H1 (cell line): ENCODE measurements around the gene KRT84. TPM values are rescaled to one million over a fixed set of nuclear protein-coding genes. Genes with fewer than 3 reads are reported as not detected.

ENCODE experiments used
- CTCF ChIA-PET: fragments of 300-600 bp; sonication (Branson Sonifier 250); formaldehyde crosslinking; loops from one replicate; lab custom pipeline; 2021; ENCODE audit not compliant: partially characterized antibody; lab: Charles Lee
- POLR2A ChIA-PET: fragments of 300-600 bp; sonication (Branson Sonifier 250); formaldehyde crosslinking; loops from one replicate; lab custom pipeline; 2021; ENCODE audit warnings: inconsistent platforms; ENCODE audit not compliant: partially characterized antibody; lab: Charles Lee
- DNase-seq, 2 experiments: peaks; one replicate each; pipeline versions ENCODE4 v3.0.0 to v3.0.0-alpha.2; 2010 to 2022; ENCODE audit warnings: low spot score in 2 of 2, low read depth in 1 of 2, mixed read lengths in 1 of 2
- FAIRE-seq: peaks from 2 replicates; lab custom pipeline; 2011; peaks lifted over from hg19 to GRCh38; lab: Jason Lieb, UNC
- H2AFZ ChIP-seq: 2 replicates; pipeline ENCODE4 v1.8.1; 2012; ENCODE audit warnings: low read length, inconsistent platforms
- H2AK5ac ChIP-seq: 2 replicates; pipeline ENCODE4 v1.6.1; 2013; ENCODE audit warnings: low read depth, low read length
- H2BK120ac ChIP-seq: replicated peaks from 2 replicates; pipeline ENCODE3; 2013; ENCODE audit warnings: low read depth, low read length, inconsistent platforms
- H2BK12ac ChIP-seq: 2 replicates; pipeline ENCODE4 v1.6.1; 2013; ENCODE audit warnings: low read depth, low read length
- H2BK15ac ChIP-seq: 2 replicates; pipeline ENCODE4 v1.6.1; 2013; ENCODE audit warnings: low read length
- H2BK20ac ChIP-seq: 2 replicates; pipeline ENCODE4 v1.6.1; 2013; ENCODE audit warnings: low read length
- H2BK5ac ChIP-seq: 2 replicates; pipeline ENCODE4 v1.6.1; 2013; ENCODE audit warnings: low read depth, low read length
- H3K14ac ChIP-seq: 2 replicates; pipeline ENCODE4 v1.6.1; 2013; ENCODE audit warnings: inconsistent platforms; ENCODE audit not compliant: insufficient read length
- H3K18ac ChIP-seq: 2 replicates; pipeline ENCODE4 v1.6.1; 2013; ENCODE audit warnings: low read length; ENCODE audit errors: extremely low read depth
- H3K23ac ChIP-seq: 2 replicates; pipeline ENCODE4 v1.6.1; 2013; ENCODE audit warnings: inconsistent platforms; ENCODE audit not compliant: insufficient read length
- H3K23me2 ChIP-seq: 2 replicates; pipeline ENCODE4 v1.6.1; 2013; ENCODE audit warnings: low read depth, low read length
- H3K27ac ChIP-seq: 2 replicates; pipeline ENCODE4 v1.6.1; 2011; ENCODE audit warnings: low read depth, low read length, inconsistent platforms
- H3K27me3 ChIP-seq, 4 experiments: replicated peaks in 1 of 4; 1 replicate in 1 of 4; 2 replicates in 3 of 4; pipeline versions ENCODE4 v1.6.1 to v1.8.1; 2011 to 2013; ENCODE audit warnings: low read length in 3 of 4, mild to moderate bottlenecking in 3 of 4, inconsistent platforms in 2 of 4, mixed read lengths in 2 of 4, moderate library complexity in 1 of 4; ENCODE audit not compliant: control insufficient read depth in 3 of 4, insufficient read depth in 3 of 4; ENCODE audit errors: extremely low read depth in 1 of 4
- H3K36me3 ChIP-seq, 4 experiments: 2 replicates each; pipeline versions ENCODE4 v1.6.1 to v1.8.1; 2011 to 2013; ENCODE audit warnings: mild to moderate bottlenecking in 4 of 4, low read length in 3 of 4, moderate library complexity in 2 of 4, control low read depth in 1 of 4, inconsistent platforms in 1 of 4; ENCODE audit not compliant: insufficient read depth in 4 of 4, control insufficient read depth in 2 of 4
- H3K4ac ChIP-seq: replicated peaks from 2 replicates; pipeline ENCODE3; 2013; ENCODE audit warnings: low read length, low read depth, mixed read lengths, inconsistent platforms; ENCODE audit not compliant: insufficient read length
- H3K4me1 ChIP-seq, 4 experiments: replicated peaks in 1 of 4; 1 replicate in 1 of 4; 2 replicates in 3 of 4; pipeline versions ENCODE4 v1.6.1 to v1.8.1; 2011 to 2013; ENCODE audit warnings: low read length in 3 of 4, inconsistent platforms in 2 of 4, mixed read lengths in 1 of 4; ENCODE audit not compliant: insufficient read depth in 4 of 4, control insufficient read depth in 3 of 4
- H3K4me2 ChIP-seq, 2 experiments: 2 replicates each; pipeline versions ENCODE4 v1.6.1 to v1.8.1; 2011 to 2013; ENCODE audit warnings: low read depth in 2 of 2, low read length in 2 of 2, control low read depth in 1 of 2, inconsistent platforms in 1 of 2, mild to moderate bottlenecking in 1 of 2; ENCODE audit not compliant: insufficient read depth in 1 of 2
- H3K4me3 ChIP-seq, 4 experiments: fragments of 200-600, 300-600 bp in 1 of 4; sonication (generic), shearing (Covaris generic), sonication (Bioruptor Twin) in 1 of 4; 2 replicates each; pipeline versions ENCODE4 v1.5.1 to v1.8.1; 2011 to 2016; ENCODE audit warnings: low read length in 4 of 4, low read depth in 3 of 4, control low read depth in 2 of 4, inconsistent platforms in 2 of 4, mild to moderate bottlenecking in 2 of 4, mixed read lengths in 1 of 4, moderate library complexity in 1 of 4; ENCODE audit not compliant: insufficient read depth in 2 of 4; ENCODE audit errors: extremely low read depth in 1 of 4
- H3K56ac ChIP-seq: replicated peaks from 2 replicates; pipeline ENCODE3; 2013; ENCODE audit warnings: low read depth, mild to moderate bottlenecking, mixed read lengths, low read length, inconsistent platforms; ENCODE audit not compliant: insufficient read length
- H3K79me1 ChIP-seq: 2 replicates; pipeline ENCODE4 v1.6.1; 2013; ENCODE audit warnings: low read depth, low read length, control low read depth
- H3K79me2 ChIP-seq, 2 experiments: 2 replicates each; pipeline versions ENCODE4 v1.6.1 to v1.8.1; 2012 to 2013; ENCODE audit warnings: low read length in 2 of 2, mild to moderate bottlenecking in 2 of 2, inconsistent platforms in 1 of 2; ENCODE audit not compliant: insufficient read depth in 2 of 2, control insufficient read depth in 1 of 2
- H3K9ac ChIP-seq, 4 experiments: replicated peaks in 1 of 4; 1 replicate in 1 of 4; 2 replicates in 3 of 4; pipeline versions ENCODE4 v1.6.1 to v1.8.1; 2011 to 2013; ENCODE audit warnings: low read depth in 3 of 4, low read length in 3 of 4, control low read depth in 2 of 4, mild to moderate bottlenecking in 2 of 4, moderate library complexity in 2 of 4, inconsistent platforms in 1 of 4; ENCODE audit errors: extremely low read depth in 1 of 4
- H3K9me3 ChIP-seq, 2 experiments: 2 replicates each; pipeline versions ENCODE4 v1.6.1 to v1.8.1; 2012 to 2013; ENCODE audit warnings: mild to moderate bottlenecking in 2 of 2, moderate library complexity in 2 of 2, control low read depth in 1 of 2, inconsistent platforms in 1 of 2, low read depth in 1 of 2, low read length in 1 of 2, mixed read lengths in 1 of 2; ENCODE audit not compliant: insufficient read depth in 2 of 2
- H4K20me1 ChIP-seq, 2 experiments: replicated peaks in 1 of 2; 2 replicates each; pipeline versions ENCODE3 to v1.8.1; 2011 to 2013; ENCODE audit warnings: inconsistent platforms in 2 of 2, low read length in 2 of 2, mild to moderate bottlenecking in 1 of 2; ENCODE audit not compliant: insufficient read depth in 2 of 2, control insufficient read depth in 1 of 2
- H4K5ac ChIP-seq: 2 replicates; pipeline ENCODE4 v1.6.1; 2013; ENCODE audit warnings: low read length, low read depth, mixed read lengths, inconsistent platforms; ENCODE audit not compliant: insufficient read length
- H4K8ac ChIP-seq: 2 replicates; pipeline ENCODE4 v1.8.0; 2013; ENCODE audit warnings: mild to moderate bottlenecking, moderate library complexity, low read length, inconsistent platforms; ENCODE audit not compliant: insufficient read depth; ENCODE audit errors: extremely low read depth
- H4K91ac ChIP-seq: replicated peaks from 2 replicates; pipeline ENCODE3; 2013; ENCODE audit warnings: low read length, mixed read lengths, inconsistent platforms; ENCODE audit not compliant: insufficient read length
- BRCA1 ChIP-seq: IDR thresholded peaks from 2 replicates; pipeline ENCODE4 v1.6.1; 2012; ENCODE audit warnings: low read depth, low read length, improper control_type of control experiment
- CBX5 ChIP-seq: fragments of 300-800, 300-1000 bp; sonication (generic); IDR thresholded peaks from 2 replicates; pipeline ENCODE4 v1.7.1; 2016; ENCODE audit warnings: antibody characterized with exemption, low read length, low read depth
- CTBP2 ChIP-seq: IDR thresholded peaks from 2 replicates; pipeline ENCODE4 v1.7.0; 2011; ENCODE audit warnings: borderline replicate concordance, mild to moderate bottlenecking, moderate library complexity, mixed read lengths, low read length; ENCODE audit not compliant: insufficient read depth, insufficient read length
- EZH2 ChIP-seq: fragments of 200-600 bp; sonication (generic); IDR thresholded peaks from 2 replicates; pipeline ENCODE4 v1.7.1; 2012; ENCODE audit warnings: low read depth, mild to moderate bottlenecking, moderate library complexity, low read length, inconsistent platforms; ENCODE audit not compliant: severe bottlenecking
- GTF2F1 ChIP-seq: IDR thresholded peaks from 2 replicates; pipeline ENCODE4 v1.6.1; 2012; ENCODE audit warnings: low read depth, low read length, improper control_type of control experiment, borderline replicate concordance
- HDAC2 ChIP-seq, 2 experiments: fragments of 300-600 bp in 1 of 2; sonication (generic) in 1 of 2; IDR thresholded peaks; 2 replicates each; pipeline ENCODE4 v1.6.1; 2011 to 2012; ENCODE audit warnings: low read depth in 2 of 2, low read length in 2 of 2, mild to moderate bottlenecking in 2 of 2, moderate library complexity in 2 of 2, borderline replicate concordance in 1 of 2, inconsistent platforms in 1 of 2
- HDAC6 ChIP-seq: IDR thresholded peaks from one replicate; pipeline ENCODE4 v1.7.1; 2012; ENCODE audit warnings: low read depth, mild to moderate bottlenecking, inconsistent platforms, low read length, moderate library complexity
- JUN ChIP-seq: IDR thresholded peaks from 2 replicates; pipeline ENCODE4 v1.6.1; 2011; ENCODE audit warnings: low read depth, mild to moderate bottlenecking, improper control_type of control experiment, low read length
- KDM1A ChIP-seq: fragments of 200-600, 300-600 bp; sonication (generic); IDR thresholded peaks from 2 replicates; pipeline ENCODE4 v1.7.1; 2016; ENCODE audit warnings: mild to moderate bottlenecking, low read length, borderline replicate concordance
- KDM4A ChIP-seq: IDR thresholded peaks from one replicate; pipeline ENCODE4 v1.7.1; 2012; ENCODE audit warnings: low read depth, mild to moderate bottlenecking, moderate library complexity, low read length, inconsistent platforms; ENCODE audit not compliant: severe bottlenecking
- RFX5 ChIP-seq: IDR thresholded peaks from 2 replicates; pipeline ENCODE4 v1.6.1; 2011; ENCODE audit warnings: low read depth, low read length, improper control_type of control experiment, borderline replicate concordance
- RNF2 ChIP-seq: fragments of 200-900, 300-1000 bp; sonication (generic); IDR thresholded peaks from 2 replicates; pipeline ENCODE4 v1.7.1; 2016; ENCODE audit warnings: borderline replicate concordance, low read depth, mild to moderate bottlenecking, antibody characterized with exemption, low read length; ENCODE audit not compliant: poor library complexity, severe bottlenecking; ENCODE audit errors: missing control alignments
- TBP ChIP-seq: IDR thresholded peaks from 2 replicates; pipeline ENCODE4 v1.6.1; 2011; ENCODE audit warnings: low read depth, low read length, improper control_type of control experiment
- WGBS, 2 experiments: shearing (Covaris generic) in 1 of 2; methylation state at CpG; one replicate each; pipeline versions ENCODE4 v1.1.6 to v1.1.7; 2013 to 2015; ENCODE audit warnings: low lambda C conversion rate in 2 of 2, mixed read lengths in 2 of 2, inconsistent platforms in 1 of 2, low coverage in 1 of 2, missing lambda C conversion rate in 1 of 2; ENCODE audit not compliant: insufficient replicate concordance in 2 of 2, insufficient coverage in 1 of 2, insufficient read length in 1 of 2; ENCODE audit errors: extremely low coverage in 1 of 2, missing lambda C conversion rate in 1 of 2; 5-methylcytosine and 5-hydroxymethylcytosine counted together
- polyA plus RNA-seq, 7 experiments: library from polyadenylated mRNA; depleted of rRNA in 3 of 7; stranded (reverse) in 5 of 7; unstranded in 2 of 7; fragments of >200 nt in 5 of 7; fragments of 200-250 nt in 2 of 7; gene quantifications; 1 replicate in 5 of 7; 2 replicates in 1 of 7; 4 replicates in 1 of 7; pipeline versions ENCODE4 v1.2.1 to v1.2.3, GENCODE V29; 2011 to 2013; ENCODE audit warnings: missing spikeins in 2 of 7, mixed read lengths in 2 of 7
- total RNA-seq: library from RNA; stranded (reverse); fragmentation: NEBNext Ultra II Directional; extraction: Animal tissue kit (Norgen Biotek cat#: 25700); gene quantifications from 2 replicates; pipeline ENCODE4 v1.2.1, GENCODE V29; 2021

KRT84 gene
- total and polyA plus RNA-seq, 2 of the 8 experiments (the other 6 are each of a cell fraction or from before 2014, with no cell fraction given): not detected

DNA sequence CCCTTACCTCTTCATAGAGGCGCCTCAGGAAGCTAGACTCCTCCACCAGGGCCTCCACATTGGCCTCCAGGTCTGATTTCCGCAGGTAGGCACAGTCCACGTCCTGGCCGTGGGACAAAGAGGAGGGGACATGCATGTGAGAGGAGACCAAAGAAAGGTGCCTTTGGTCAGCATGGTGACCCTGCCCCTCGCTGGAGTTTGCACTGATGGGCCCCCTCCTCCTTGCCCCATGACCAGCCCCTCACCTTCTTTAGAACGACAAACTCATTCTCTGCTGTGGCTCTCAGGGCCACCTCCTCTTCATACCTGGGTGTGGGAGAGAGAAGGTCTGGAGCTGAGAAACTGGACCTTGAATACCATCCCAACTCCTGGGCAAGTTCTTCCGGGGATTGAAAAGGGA lies 21.4 kb downstream of the KRT84 start:
- no peak overlapping the region for H2AK5ac ChIP-seq
- CTCF ChIA-PET: interaction anchor here (0.9 to 6.7 kb wide), 20 partner anchors 8 to 521 kb away, joined by 3 to 88 read pairs (median 4); partner anchors contain the start of gene KRT5
- H4K20me1 ChIP-seq: peaks cover 0 to 2% of the 10 kb centered on the region in 2 experiments
- no peak overlapping the region for H4K91ac ChIP-seq
- POLR2A ChIA-PET: no interaction called here
- no peak overlapping the region for H3K56ac ChIP-seq
- FAIRE-seq (no peak), DNase-seq (no peak)
- no peak overlapping the region for H2AFZ ChIP-seq
- no peak overlapping the region for H2BK12ac ChIP-seq
- no peaks in the 10 kb centered on the region for H3K23me2 ChIP-seq
- no peaks in the 10 kb centered on the region for H3K4me1 ChIP-seq
- H3K27me3 ChIP-seq: no peaks in the 10 kb centered on the region
- H2BK5ac ChIP-seq: no peak overlapping the region
- H3K9ac ChIP-seq: no peak overlapping the region
- H3K23ac ChIP-seq: no peak overlapping the region
- H2BK20ac ChIP-seq: no peak overlapping the region
- no peak overlapping the region for H3K18ac ChIP-seq
- H3K4me2 ChIP-seq: no peak overlapping the region
- no peaks in the 10 kb centered on the region for H3K9me3 ChIP-seq
- H3K4ac ChIP-seq: no peak overlapping the region
- no peak overlapping the region for H2BK15ac ChIP-seq
- no peak overlapping the region for H3K14ac ChIP-seq
- no peaks in the 10 kb centered on the region for H3K36me3 ChIP-seq
- H3K79me2 ChIP-seq: no peaks in the 10 kb centered on the region
- H2BK120ac ChIP-seq: no peak overlapping the region
- H3K4me3 ChIP-seq: no peak overlapping the region
- H4K5ac ChIP-seq: no peak overlapping the region
- no peaks in the 10 kb centered on the region for H3K79me1 ChIP-seq
- WGBS, 2 experiments: 85% methylated on average over 7 of the region's 7 CpGs; no CpG with 5 or more reads in 1 of the 2 experiments
- no peak overlapping the region for H3K27ac ChIP-seq
- peak overlapping the region; percentile 53; the same call in 1 of the 2 replicates for H4K8ac ChIP-seq
- no peak for TF ChIP-seq RFX5
- TF ChIP-seq CBX5: no peak
- no peak for TF ChIP-seq BRCA1
- TF ChIP-seq GTF2F1: no peak
- no peak for TF ChIP-seq JUN
- no peak for TF ChIP-seq KDM4A
- TF ChIP-seq TBP: no peak
- TF ChIP-seq KDM1A: no peak
- no peak for TF ChIP-seq CTBP2
- no peak for TF ChIP-seq HDAC6
- no peak for TF ChIP-seq RNF2
- no peak for TF ChIP-seq EZH2
- no peak for TF ChIP-seq HDAC2 (IDR thresholded peaks at IDR 0.05; ENCODE audit: borderline replicate concordance in 1 of 2, low read depth in 2 of 2, low read length in 2 of 2)
